WTC11 (cell line): ENCODE results near the gene HBA2. TPM values are rescaled to one million over a fixed set of nuclear protein-coding genes. Genes with fewer than 3 reads are reported as not detected.
"Not testable (repeated sequence)": the region's sequence is repeated elsewhere in the genome, so short reads cannot be mapped to it uniquely, and the experiment has no call there.

ENCODE experiments used
- ATAC-seq: fragments of 200-7000 bp; cut with Tn5 transposase; 2 replicates; pipeline ENCODE4 v1.10.0; 2021; ENCODE audit warnings: mild to moderate bottlenecking, moderate library complexity
- CTCF ChIA-PET: fragments of 300-600 bp; sonication (Branson Sonifier 250); formaldehyde crosslinking; loops from one replicate; lab custom pipeline; 2021; ENCODE audit warnings: antibody characterized with exemption; lab: Charles Lee
- POLR2A ChIA-PET: fragments of 350-600 bp; sonication (Branson Sonifier 250); formaldehyde crosslinking; loops from one replicate; lab custom pipeline; 2021; ENCODE audit warnings: antibody characterized with exemption; lab: Charles Lee
- DNase-seq: peaks from one replicate; pipeline ENCODE4 v3.0.0; 2021; ENCODE audit warnings: low spot score
- H3K27ac Mint-ChIP-seq: 2 replicates; pipeline ENCODE4 v1.8.0; 2021; ENCODE audit warnings: mixed read lengths
- H3K27me3 Mint-ChIP-seq: 2 replicates; pipeline ENCODE4 v1.8.0; 2021; ENCODE audit warnings: low read depth, mild to moderate bottlenecking, moderate library complexity, mixed read lengths
- H3K36me3 Mint-ChIP-seq: 2 replicates; pipeline ENCODE4 v1.8.0; 2021; ENCODE audit warnings: mixed read lengths
- H3K4me1 Mint-ChIP-seq: 2 replicates; pipeline ENCODE4 v1.8.0; 2022; ENCODE audit warnings: mixed read lengths
- H3K4me3 Mint-ChIP-seq: 2 replicates; pipeline ENCODE4 v1.8.0; 2021; ENCODE audit warnings: mild to moderate bottlenecking, moderate library complexity, mixed read lengths
- H3K9me3 Mint-ChIP-seq: 2 replicates; pipeline ENCODE4 v1.8.0; 2021; ENCODE audit warnings: mixed read lengths
- ATF1 ChIP-seq: sonication (generic); formaldehyde crosslinking; IDR thresholded peaks from 2 replicates; pipeline ENCODE4 v1.8.1; 2023; ENCODE audit warnings: mild to moderate bottlenecking, moderate library complexity, missing genetic modification reagents
- CREB1 ChIP-seq: sonication (generic); formaldehyde crosslinking; IDR thresholded peaks from 2 replicates; pipeline ENCODE4 v1.8.0; 2023; ENCODE audit warnings: mild to moderate bottlenecking, missing genetic modification reagents
- ESRRA ChIP-seq: sonication (generic); formaldehyde crosslinking; IDR thresholded peaks from 2 replicates; pipeline ENCODE4 v1.8.1; 2022; ENCODE audit warnings: mild to moderate bottlenecking, missing genetic modification reagents, borderline replicate concordance
- ETV6 ChIP-seq: sonication (generic); formaldehyde crosslinking; IDR thresholded peaks from 2 replicates; pipeline ENCODE4 v1.8.1; 2022; ENCODE audit warnings: mild to moderate bottlenecking, missing genetic modification reagents
- GRHL2 ChIP-seq: fragments of 250-450 bp; sonication (Bioruptor Pico); IDR thresholded peaks from 2 replicates; pipeline ENCODE4 v1.8.0; 2022; ENCODE audit warnings: mild to moderate bottlenecking, moderate library complexity; ENCODE audit not compliant: insufficient replicate concordance, severe bottlenecking
- GTF2I ChIP-seq: fragments of 250-450 bp; sonication (Bioruptor Pico); conservative IDR thresholded peaks from 2 replicates; pipeline ENCODE4 v1.4.0; 2021; ENCODE audit warnings: mild to moderate bottlenecking
- IRF2 ChIP-seq: sonication (generic); formaldehyde crosslinking; IDR thresholded peaks from 2 replicates; pipeline ENCODE4 v1.8.0; 2022; ENCODE audit warnings: low read depth, missing genetic modification reagents, borderline replicate concordance
- MXD4 ChIP-seq: fragments of 250-450 bp; sonication (Bioruptor Pico); IDR thresholded peaks from 2 replicates; pipeline ENCODE4 v1.8.0; 2021; ENCODE audit warnings: mild to moderate bottlenecking, moderate library complexity, borderline replicate concordance
- NFE2L1 ChIP-seq: sonication (generic); formaldehyde crosslinking; IDR thresholded peaks from 2 replicates; pipeline ENCODE4 v1.8.1; 2023; ENCODE audit warnings: missing genetic modification reagents
- NR2C2 ChIP-seq: sonication (generic); formaldehyde crosslinking; IDR thresholded peaks from 2 replicates; pipeline ENCODE4 v1.8.0; 2022; ENCODE audit warnings: mild to moderate bottlenecking, missing genetic modification reagents
- OVOL2 ChIP-seq: fragments of 250-450 bp; sonication (Bioruptor Pico); IDR thresholded peaks from 2 replicates; pipeline ENCODE4 v1.9.0; 2021; ENCODE audit warnings: mild to moderate bottlenecking, borderline replicate concordance
- PRRX2 ChIP-seq: fragments of 250-450 bp; sonication (Bioruptor Pico); IDR thresholded peaks from 2 replicates; pipeline ENCODE4 v1.8.0; 2021; ENCODE audit warnings: mild to moderate bottlenecking
- RELA ChIP-seq: sonication (generic); formaldehyde crosslinking; IDR thresholded peaks from 2 replicates; pipeline ENCODE4 v1.8.1; 2022; ENCODE audit warnings: missing genetic modification reagents, mild to moderate bottlenecking, borderline replicate concordance
- SOX15 ChIP-seq: fragments of 250-450 bp; sonication (Bioruptor Pico); IDR thresholded peaks from 2 replicates; pipeline ENCODE4 v1.9.0; 2021; ENCODE audit warnings: mild to moderate bottlenecking
- SP1 ChIP-seq: sonication (generic); formaldehyde crosslinking; conservative IDR thresholded peaks from 2 replicates; pipeline ENCODE4 v1.8.1; 2022; ENCODE audit warnings: missing genetic modification reagents
- TEAD4 ChIP-seq: sonication (generic); formaldehyde crosslinking; IDR thresholded peaks from 2 replicates; pipeline ENCODE4 v1.8.0; 2022; ENCODE audit warnings: mild to moderate bottlenecking, missing genetic modification reagents
- ZNF512 ChIP-seq: sonication (generic); formaldehyde crosslinking; IDR thresholded peaks from 2 replicates; pipeline ENCODE4 v1.8.1; 2022; ENCODE audit warnings: missing genetic modification reagents, borderline replicate concordance
- total RNA-seq: library from RNA; stranded (reverse); gene quantifications from 3 replicates; pipeline ENCODE4 v1.2.3, GENCODE V29; 2021
- TF ChIP-seq, protein P1 (sequence below): fragments of 250-450 bp; sonication (Bioruptor Pico); IDR thresholded peaks from 2 replicates; pipeline ENCODE4 v2.1.2; 2022; ENCODE audit warnings: mild to moderate bottlenecking, moderate library complexity
- TF ChIP-seq, protein P2 (sequence below): fragments of 250-450 bp; sonication (Bioruptor Pico); conservative IDR thresholded peaks from 2 replicates; pipeline ENCODE4 v1.9.0; 2021; ENCODE audit warnings: mild to moderate bottlenecking
- TF ChIP-seq, protein P3 (sequence below): fragments of 200-600 bp; IDR thresholded peaks from 2 replicates; pipeline ENCODE4 v1.8.0; 2022; ENCODE audit warnings: antibody characterized with exemption

HBA2 gene
- total RNA-seq, 1 experiment from 2014 or later: 2.4 TPM

DNA sequence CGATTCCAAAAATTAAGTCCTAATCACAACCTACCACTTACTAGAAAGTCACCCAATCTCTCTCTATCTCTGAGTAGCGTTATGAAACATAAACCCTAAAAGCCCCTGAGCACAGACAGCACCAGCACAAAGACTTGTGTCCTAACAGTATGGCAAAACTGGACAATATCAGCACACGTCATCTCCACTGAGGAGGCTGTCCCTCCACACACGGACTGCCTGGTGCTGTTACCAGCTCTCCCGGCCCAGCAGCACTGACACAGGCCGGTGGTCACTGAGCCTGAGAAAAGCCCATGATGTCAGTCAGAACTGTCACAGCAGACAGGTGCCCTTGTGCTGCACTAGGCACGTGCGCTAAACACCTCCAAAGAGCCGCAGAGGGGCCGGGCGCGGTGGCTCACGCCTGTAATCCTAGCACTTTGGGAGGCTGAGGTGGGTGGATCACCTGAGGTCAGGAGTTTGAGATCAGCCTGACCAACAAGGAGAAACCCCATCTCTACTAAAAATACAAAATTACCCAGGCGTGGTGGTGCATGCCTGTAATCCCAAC is 39.0 kb downstream of the HBA2 start:
- DNase-seq, H3K27me3 Mint-ChIP-seq, ATAC-seq, POLR2A ChIA-PET, H3K4me1 Mint-ChIP-seq, H3K4me3 Mint-ChIP-seq, H3K9me3 Mint-ChIP-seq: not testable (repeated sequence)
- CTCF ChIA-PET: interaction anchor here (1.5 to 2.1 kb wide), 2 partner anchors 105 to 151 kb away, joined by 4 to 6 read pairs; no protein-coding TSS in a partner anchor
- peak overlapping the region; percentile 4; the same call in 1 of the 2 replicates for H3K27ac Mint-ChIP-seq
- H3K36me3 Mint-ChIP-seq: peaks cover 69% of the 10 kb centered on the region

DNA sequence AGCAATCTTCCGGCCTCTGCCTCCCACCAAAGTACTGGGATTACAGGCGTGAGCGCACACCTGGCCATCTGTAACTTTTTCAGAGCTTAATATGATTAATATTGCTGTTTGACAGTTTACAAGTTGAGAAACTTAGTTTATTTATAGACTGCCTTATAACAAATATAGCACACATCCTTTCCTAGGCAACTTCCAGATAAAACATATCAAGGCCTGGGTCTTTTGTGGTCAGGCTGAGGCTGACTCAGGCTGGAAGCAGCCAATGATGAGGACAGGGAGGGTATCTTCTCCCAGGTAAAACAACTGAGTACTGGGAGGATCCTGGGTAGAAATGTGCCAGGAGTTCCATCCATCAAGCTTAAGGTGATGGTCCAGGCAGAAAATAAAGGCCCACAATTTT is 40.3 kb downstream of the HBA2 start:
- no peak for TF ChIP-seq MXD4
- TF ChIP-seq, protein P1, sequence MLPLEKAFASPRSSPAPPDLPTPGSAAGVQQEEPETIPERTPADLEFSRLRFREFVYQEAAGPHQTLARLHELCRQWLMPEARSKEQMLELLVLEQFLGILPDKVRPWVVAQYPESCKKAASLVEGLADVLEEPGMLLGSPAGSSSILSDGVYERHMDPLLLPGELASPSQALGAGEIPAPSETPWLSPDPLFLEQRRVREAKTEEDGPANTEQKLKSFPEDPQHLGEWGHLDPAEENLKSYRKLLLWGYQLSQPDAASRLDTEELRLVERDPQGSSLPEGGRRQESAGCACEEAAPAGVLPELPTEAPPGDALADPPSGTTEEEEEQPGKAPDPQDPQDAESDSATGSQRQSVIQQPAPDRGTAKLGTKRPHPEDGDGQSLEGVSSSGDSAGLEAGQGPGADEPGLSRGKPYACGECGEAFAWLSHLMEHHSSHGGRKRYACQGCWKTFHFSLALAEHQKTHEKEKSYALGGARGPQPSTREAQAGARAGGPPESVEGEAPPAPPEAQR (CRISPR knock-in tag): no peak
- no peak for TF ChIP-seq OVOL2 (CRISPR knock-in tag)
- TF ChIP-seq ETV6 (CRISPR knock-in tag): no peak
- TF ChIP-seq PRRX2 (CRISPR knock-in tag): no peak
- TF ChIP-seq GRHL2 (CRISPR knock-in tag): no peak
- TF ChIP-seq IRF2 (CRISPR knock-in tag): no peak
- no peak for TF ChIP-seq NR2C2 (CRISPR knock-in tag)
- TF ChIP-seq, protein P2, sequence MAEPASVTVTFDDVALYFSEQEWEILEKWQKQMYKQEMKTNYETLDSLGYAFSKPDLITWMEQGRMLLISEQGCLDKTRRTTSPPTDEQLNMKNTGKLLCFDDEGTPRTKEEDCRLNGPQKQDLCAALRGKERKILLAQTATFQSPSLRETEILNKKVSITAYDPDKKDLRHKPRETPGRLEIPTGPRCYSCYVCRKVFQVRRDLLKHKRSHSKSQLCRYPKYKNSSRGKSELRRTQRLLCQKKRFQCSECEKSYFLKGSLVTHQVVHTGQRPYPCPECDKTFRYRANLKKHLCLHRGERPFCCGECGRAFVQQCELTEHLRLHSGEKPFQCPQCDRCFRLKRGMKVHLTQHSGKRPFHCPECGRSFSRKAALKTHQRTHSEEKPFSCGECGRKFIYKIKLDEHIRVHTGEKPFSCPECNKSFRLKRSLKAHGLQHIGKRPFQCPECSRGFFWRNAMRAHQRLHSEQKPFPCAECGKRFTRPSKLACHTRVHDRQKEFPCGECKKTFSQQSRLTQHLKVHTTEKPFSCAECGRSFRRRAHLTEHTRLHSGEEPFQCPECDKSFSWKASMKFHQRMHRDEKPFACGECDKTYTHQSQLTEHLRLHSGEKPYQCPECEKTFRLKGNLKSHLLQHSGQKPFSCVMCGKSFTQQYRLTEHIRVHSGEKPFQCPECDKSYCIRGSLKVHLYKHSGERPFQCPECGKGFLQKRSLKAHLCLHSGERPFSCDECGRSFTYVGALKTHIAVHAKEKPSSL (CRISPR knock-in tag): no peak
- no peak for TF ChIP-seq GTF2I (CRISPR knock-in tag)
- TF ChIP-seq ZNF512 (CRISPR knock-in tag): no peak
- TF ChIP-seq TEAD4: no peak
- TF ChIP-seq, protein P3, sequence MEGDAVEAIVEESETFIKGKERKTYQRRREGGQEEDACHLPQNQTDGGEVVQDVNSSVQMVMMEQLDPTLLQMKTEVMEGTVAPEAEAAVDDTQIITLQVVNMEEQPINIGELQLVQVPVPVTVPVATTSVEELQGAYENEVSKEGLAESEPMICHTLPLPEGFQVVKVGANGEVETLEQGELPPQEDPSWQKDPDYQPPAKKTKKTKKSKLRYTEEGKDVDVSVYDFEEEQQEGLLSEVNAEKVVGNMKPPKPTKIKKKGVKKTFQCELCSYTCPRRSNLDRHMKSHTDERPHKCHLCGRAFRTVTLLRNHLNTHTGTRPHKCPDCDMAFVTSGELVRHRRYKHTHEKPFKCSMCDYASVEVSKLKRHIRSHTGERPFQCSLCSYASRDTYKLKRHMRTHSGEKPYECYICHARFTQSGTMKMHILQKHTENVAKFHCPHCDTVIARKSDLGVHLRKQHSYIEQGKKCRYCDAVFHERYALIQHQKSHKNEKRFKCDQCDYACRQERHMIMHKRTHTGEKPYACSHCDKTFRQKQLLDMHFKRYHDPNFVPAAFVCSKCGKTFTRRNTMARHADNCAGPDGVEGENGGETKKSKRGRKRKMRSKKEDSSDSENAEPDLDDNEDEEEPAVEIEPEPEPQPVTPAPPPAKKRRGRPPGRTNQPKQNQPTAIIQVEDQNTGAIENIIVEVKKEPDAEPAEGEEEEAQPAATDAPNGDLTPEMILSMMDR: no peak
- no peak for TF ChIP-seq ATF1 (CRISPR knock-in tag)
- TF ChIP-seq NFE2L1 (CRISPR knock-in tag): no peak
- no peak for TF ChIP-seq RELA (CRISPR knock-in tag)
- no peak for TF ChIP-seq CREB1 (CRISPR knock-in tag)
- no peak for TF ChIP-seq SP1 (CRISPR knock-in tag)
- TF ChIP-seq SOX15 (CRISPR knock-in tag): no peak
- TF ChIP-seq ESRRA: no peak
- TF ChIP-seq, all 79 proteins: peak for 0
- H3K4me1 Mint-ChIP-seq: no peaks in the 10 kb centered on the region
- ChIA-PET CTCF (interaction anchor here (1.2 to 2.1 kb wide), 4 partner anchors 95 to 150 kb away, joined by 4 to 6 read pairs (median 4); no protein-coding TSS in a partner anchor), POLR2A (no interaction called here)
- peaks cover 70% of the 10 kb centered on the region for H3K36me3 Mint-ChIP-seq
- H3K27ac Mint-ChIP-seq: no peak overlapping the region
- H3K4me3 Mint-ChIP-seq: no peak overlapping the region
- no peaks in the 10 kb centered on the region for H3K9me3 Mint-ChIP-seq
- no peaks in the 10 kb centered on the region for H3K27me3 Mint-ChIP-seq
- no peak for DNase-seq
- no peak for ATAC-seq
